ENCODE measurements around the gene HLF. TPM values are rescaled to one million over a fixed set of nuclear protein-coding genes. Genes with fewer than 3 reads are reported as not detected.

HLF gene
- total RNA-seq, 1 experiment from 2014 or later: 1.5 TPM

DNA sequence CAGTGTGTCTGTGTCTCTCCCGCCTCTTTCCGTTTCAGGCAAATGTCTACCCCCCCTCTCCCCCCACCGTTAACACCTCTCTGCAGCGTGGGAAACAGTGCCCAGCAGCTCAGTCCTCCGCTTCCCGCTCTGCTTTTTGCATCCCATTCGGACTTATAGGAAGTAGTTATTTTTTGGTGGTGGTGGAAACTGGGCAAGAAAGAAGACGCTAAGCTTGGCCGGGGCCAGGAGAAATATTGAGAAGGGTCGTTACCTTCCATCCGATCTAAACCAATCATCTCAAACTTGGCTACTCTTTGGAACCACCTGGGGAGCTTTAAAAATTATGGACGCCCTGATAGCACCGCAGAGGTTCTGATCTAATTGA, 499 bp upstream of the HLF start:
- ChIA-PET RAD21 (ENCODE audit: low non-redundant PET in 1 of 2, low total read pairs in 2 of 2, uncharacterized antibody in 2 of 2, unreplicated experiment in 2 of 2) (no interaction called here), POLR2A (no interaction called here), CTCF (no interaction called here)
- H3K4me2 ChIP-seq (ENCODE audit: low read length): peak overlapping the region; percentile 53
- DNase-seq (ENCODE audit: low read depth, low spot score) (no peak), ATAC-seq (peak; percentile 14)
- H3K36me3 ChIP-seq (ENCODE audit: control insufficient read depth in 1 of 2, insufficient read depth in 2 of 2, low read length in 2 of 2): no peaks in the 10 kb centered on the region
- intact Hi-C loops (cut with micrococcal nuclease): loop anchor here (1.0 kb wide), 1 partner anchor 26 kb away; no protein-coding TSS in a partner anchor
- H3K4me1 ChIP-seq (ENCODE audit: control insufficient read depth in 1 of 2, insufficient read depth in 2 of 2, low read length in 2 of 2): peaks cover 4 to 10% of the 10 kb centered on the region in 2 experiments; a peak in 3 of 4 replicates
- no peaks in the 10 kb centered on the region for H3K9me2 ChIP-seq (ENCODE audit: insufficient read depth)
- BruUV-seq (replicated peaks): no TSS peak
- no peaks in the 10 kb centered on the region for H3K9me3 ChIP-seq (ENCODE audit: control insufficient read depth in 1 of 2, insufficient read depth in 1 of 2, low read depth in 1 of 2, low read length in 2 of 2)
- TF ChIP-seq CTCF (IDR thresholded peaks at IDR 0.05 in 2 of 3, conservative IDR thresholded peaks at IDR 0.05 in 1 of 3; ENCODE audit: borderline replicate concordance in 1 of 3, insufficient read depth in 1 of 3, low read depth in 2 of 3, low read length in 2 of 3) (no peak), SIN3A (IDR thresholded peaks at IDR 0.05; ENCODE audit: low read depth) (no peak), POLR2A (IDR thresholded peaks at IDR 0.05; ENCODE audit: borderline replicate concordance, extremely low read depth, insufficient read depth, insufficient read length) (no peak), SRF (IDR thresholded peaks at IDR 0.05; ENCODE audit: low read depth) (no peak), ZFX (IDR thresholded peaks at IDR 0.05) (no peak), TCF7L2 (IDR thresholded peaks at IDR 0.05; ENCODE audit: borderline replicate concordance, extremely low read depth, insufficient read depth, insufficient read length) (no peak), YY1 (IDR thresholded peaks at IDR 0.05; ENCODE audit: extremely low read depth, insufficient replicate concordance, low read depth, low read length) (no peak), JUND (IDR thresholded peaks at IDR 0.05) (no peak), ELF1 (IDR thresholded peaks at IDR 0.05; ENCODE audit: borderline replicate concordance, low read depth) (no peak), CBX3 (IDR thresholded peaks at IDR 0.05; ENCODE audit: low read depth) (no peak), ZNF274 (IDR thresholded peaks at IDR 0.05; ENCODE audit: low read depth, low read length) (no peak), EZH2 (IDR thresholded peaks at IDR 0.05) (no peak)
- TF ChIP-seq, protein P1, sequence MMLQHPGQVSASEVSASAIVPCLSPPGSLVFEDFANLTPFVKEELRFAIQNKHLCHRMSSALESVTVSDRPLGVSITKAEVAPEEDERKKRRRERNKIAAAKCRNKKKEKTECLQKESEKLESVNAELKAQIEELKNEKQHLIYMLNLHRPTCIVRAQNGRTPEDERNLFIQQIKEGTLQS (IDR thresholded peaks at IDR 0.05): no peak
- TF ChIP-seq, protein P2, sequence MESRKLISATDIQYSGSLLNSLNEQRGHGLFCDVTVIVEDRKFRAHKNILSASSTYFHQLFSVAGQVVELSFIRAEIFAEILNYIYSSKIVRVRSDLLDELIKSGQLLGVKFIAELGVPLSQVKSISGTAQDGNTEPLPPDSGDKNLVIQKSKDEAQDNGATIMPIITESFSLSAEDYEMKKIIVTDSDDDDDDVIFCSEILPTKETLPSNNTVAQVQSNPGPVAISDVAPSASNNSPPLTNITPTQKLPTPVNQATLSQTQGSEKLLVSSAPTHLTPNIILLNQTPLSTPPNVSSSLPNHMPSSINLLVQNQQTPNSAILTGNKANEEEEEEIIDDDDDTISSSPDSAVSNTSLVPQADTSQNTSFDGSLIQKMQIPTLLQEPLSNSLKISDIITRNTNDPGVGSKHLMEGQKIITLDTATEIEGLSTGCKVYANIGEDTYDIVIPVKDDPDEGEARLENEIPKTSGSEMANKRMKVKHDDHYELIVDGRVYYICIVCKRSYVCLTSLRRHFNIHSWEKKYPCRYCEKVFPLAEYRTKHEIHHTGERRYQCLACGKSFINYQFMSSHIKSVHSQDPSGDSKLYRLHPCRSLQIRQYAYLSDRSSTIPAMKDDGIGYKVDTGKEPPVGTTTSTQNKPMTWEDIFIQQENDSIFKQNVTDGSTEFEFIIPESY (IDR thresholded peaks at IDR 0.05; ENCODE audit: extremely low read depth, insufficient replicate concordance, low read length): no peak
- H3K27ac ChIP-seq (ENCODE audit: low read depth, low read length): no peak overlapping the region
- no peaks in the 10 kb centered on the region for H3K27me3 ChIP-seq (ENCODE audit: insufficient read depth, low read length)
- no peaks in the 10 kb centered on the region for H3K79me2 ChIP-seq (ENCODE audit: insufficient read depth, low read length)
- H3K4me3 ChIP-seq (replicated peaks in 1 of 2; ENCODE audit: low read depth in 1 of 2, low read length in 2 of 2): no peak overlapping the region
- H3K9ac ChIP-seq (ENCODE audit: low read length): no peak overlapping the region
- H2AFZ ChIP-seq (ENCODE audit: low read depth, low read length, poor library complexity, severe bottlenecking): peak overlapping the region; percentile 77
- H4K20me1 ChIP-seq (ENCODE audit: insufficient read depth): no peaks in the 10 kb centered on the region

Data from HCT116 (cell line).